ENCODE data around the gene PRR5L. TPM values are rescaled to one million over a fixed set of nuclear protein-coding genes. Genes with fewer than 3 reads are reported as not detected.

Gene PRR5L
- total RNA-seq, 4 donors from 2014 or later: 8.8 to 29.7 (median 9.4) TPM

DNA sequence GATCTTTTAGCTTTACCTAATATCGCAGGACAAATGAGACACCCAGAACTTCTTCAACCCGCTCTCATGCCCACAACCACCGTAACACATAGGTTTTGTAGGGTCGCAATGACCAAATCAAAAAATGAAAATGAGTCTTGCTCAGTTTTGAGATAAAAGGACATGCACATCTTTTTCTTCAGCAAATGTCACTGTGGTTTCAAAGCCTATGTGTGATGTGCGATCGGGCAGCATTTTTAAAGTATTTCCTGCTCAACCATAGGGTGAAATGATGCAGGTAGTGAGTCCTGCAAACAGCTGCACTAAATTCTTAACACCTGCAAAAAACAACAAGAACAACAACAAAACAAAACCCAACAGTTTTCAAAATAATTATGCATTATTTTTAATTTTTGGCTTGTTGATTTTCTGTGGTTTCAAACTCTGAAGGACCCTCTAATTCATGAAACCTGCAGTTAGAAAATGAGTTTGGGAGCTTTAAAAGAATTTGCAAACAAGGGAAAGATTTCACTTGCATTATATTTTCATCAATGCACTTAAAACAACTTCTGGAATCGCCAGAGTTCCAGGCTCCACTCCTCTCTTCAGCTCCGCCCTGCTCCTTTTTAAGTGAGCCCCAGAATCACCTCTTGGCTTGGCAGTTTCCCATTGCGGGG, 79.4 kb downstream of the PRR5L start:
- Histone ChIP-seq H3K36me3 (no peaks in the 10 kb centered on the region), H3K4me3 (peak overlapping the region in 2 of 4 donors; percentile 63 to 73), H3K27me3 (peaks cover 0 to 42% of the 10 kb centered on the region in 2 donors), H3K9me3 (no peaks in the 10 kb centered on the region), H3K4me1 (peaks cover 0 to 41% (median 6%) of the 10 kb centered on the region in 4 donors), H3K27ac (peak overlapping the region in 1 of 4 donors; percentile 85)
- no peak for TF ChIP-seq EP300 (IDR thresholded peaks at IDR 0.05)
- WGBS, 2 donors: 62 to 68% methylated on average over 9 of the region's 9 CpGs
- no peak for DNase-seq (ENCODE audit: low spot score in 2 of 2)

DNA sequence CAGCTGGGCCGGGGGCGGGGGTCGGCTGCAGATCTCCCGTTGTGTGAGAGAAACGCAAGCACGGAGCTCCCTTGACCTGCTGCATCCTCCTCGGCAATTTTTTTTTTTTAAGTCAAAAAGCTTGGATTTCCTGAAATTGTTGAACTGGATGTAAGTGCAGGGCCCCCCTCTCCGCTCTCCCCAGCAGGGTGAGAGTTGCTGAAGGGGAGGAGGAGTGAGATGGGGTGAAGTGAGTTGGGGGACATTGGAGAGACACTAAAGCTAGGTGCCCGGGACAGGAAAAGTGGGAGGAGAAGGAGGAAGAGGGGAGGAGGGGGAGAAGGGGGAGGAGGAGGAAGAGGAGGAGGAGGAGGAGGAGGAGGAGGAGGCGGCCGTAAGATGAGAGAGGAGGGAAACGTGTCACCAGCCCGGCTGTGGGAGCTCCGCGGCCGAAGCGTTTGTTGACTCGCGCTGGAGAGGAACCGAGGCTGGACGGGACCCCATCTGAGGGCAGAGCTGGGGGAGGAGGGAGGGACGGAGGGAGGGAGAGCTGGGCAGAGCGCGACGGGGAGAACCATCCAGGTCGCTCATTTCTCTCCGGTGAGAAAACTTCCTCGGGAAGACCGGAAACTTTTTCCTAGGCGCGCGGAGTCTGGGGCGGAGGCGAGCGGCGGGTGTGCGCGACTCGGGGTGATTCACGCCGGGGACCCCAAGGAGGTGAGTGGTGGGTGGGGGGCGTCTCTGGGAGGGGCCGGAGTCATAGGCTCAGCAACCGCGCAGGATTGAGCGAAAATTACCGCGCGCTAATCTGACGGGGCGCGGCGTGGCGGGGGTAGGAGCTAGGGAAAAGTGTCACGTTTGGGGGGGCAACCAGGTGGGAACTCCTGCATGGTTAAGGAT, 80.2 kb downstream of the PRR5L start:
- DNase-seq (ENCODE audit: low spot score in 2 of 2): no peak
- TF ChIP-seq POLR2A (IDR thresholded peaks at IDR 0.05) (no peak), EP300 (IDR thresholded peaks at IDR 0.05) (no peak)
- TF ChIP-seq, protein P1, sequence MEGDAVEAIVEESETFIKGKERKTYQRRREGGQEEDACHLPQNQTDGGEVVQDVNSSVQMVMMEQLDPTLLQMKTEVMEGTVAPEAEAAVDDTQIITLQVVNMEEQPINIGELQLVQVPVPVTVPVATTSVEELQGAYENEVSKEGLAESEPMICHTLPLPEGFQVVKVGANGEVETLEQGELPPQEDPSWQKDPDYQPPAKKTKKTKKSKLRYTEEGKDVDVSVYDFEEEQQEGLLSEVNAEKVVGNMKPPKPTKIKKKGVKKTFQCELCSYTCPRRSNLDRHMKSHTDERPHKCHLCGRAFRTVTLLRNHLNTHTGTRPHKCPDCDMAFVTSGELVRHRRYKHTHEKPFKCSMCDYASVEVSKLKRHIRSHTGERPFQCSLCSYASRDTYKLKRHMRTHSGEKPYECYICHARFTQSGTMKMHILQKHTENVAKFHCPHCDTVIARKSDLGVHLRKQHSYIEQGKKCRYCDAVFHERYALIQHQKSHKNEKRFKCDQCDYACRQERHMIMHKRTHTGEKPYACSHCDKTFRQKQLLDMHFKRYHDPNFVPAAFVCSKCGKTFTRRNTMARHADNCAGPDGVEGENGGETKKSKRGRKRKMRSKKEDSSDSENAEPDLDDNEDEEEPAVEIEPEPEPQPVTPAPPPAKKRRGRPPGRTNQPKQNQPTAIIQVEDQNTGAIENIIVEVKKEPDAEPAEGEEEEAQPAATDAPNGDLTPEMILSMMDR (IDR thresholded peaks at IDR 0.05): no peak
- Histone ChIP-seq H3K4me3 (peak overlapping the region; percentile 40 to 73 (median 53)), H3K4me1 (peaks cover 0 to 41% (median 6%) of the 10 kb centered on the region in 4 donors), H3K36me3 (no peaks in the 10 kb centered on the region), H3K9me3 (no peaks in the 10 kb centered on the region), H3K27ac (peak overlapping the region in 3 of 4 donors; percentile 9 to 85 (median 76)), H3K27me3 (peaks cover 0 to 42% of the 10 kb centered on the region in 2 donors)
- 1 to 2% methylated on average over 53 to 55 of the region's 55 CpGs for WGBS, 2 donors

DNA sequence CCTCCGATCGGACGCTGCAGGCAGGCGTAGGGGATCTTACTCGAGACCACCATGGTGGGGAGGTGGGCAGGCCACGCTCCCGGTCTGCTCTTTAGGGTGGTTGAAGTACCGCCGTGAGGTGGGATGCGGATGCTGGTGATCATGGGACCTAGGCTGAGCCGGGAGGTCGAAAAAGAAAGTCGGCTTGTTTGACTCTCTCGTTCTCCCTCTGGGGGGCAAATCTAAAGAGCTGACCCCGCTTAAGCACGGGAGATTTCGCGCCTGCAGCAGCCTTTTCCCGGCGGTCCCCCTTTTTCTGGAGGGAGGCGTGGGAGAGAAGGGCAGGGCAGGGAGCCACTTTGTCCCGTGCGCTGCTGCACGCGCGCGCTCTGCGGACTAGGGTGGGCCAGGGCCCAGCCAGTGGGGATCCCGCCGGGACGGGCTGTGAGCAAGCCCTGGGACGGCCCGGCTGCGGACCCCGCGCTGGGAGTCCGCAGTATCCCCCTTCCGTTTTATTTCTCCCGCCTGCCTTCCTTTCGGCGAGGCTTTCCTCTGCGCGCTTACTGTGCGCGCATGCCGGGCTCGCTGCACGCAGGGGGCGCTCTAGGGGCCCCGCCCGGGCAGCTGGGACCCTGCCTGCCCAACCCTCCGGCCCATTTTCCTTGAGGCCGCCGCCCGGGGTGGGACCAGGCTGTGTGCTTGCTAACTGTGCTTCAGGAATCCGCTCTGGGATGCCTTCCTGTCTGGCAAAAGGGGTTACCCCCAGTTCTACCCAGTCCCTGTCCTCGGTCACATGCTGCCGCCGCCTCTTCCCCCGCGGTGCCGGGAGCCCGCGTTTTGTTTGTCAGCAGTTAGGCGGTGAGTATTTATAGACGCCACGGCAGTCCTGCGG, 81.0 kb downstream of the PRR5L start:
- peak in 1 of 2 donors; percentile 28 for DNase-seq (ENCODE audit: low spot score in 2 of 2)
- H3K4me3 ChIP-seq: peak overlapping the region; percentile 40 to 73 (median 53)

DNA sequence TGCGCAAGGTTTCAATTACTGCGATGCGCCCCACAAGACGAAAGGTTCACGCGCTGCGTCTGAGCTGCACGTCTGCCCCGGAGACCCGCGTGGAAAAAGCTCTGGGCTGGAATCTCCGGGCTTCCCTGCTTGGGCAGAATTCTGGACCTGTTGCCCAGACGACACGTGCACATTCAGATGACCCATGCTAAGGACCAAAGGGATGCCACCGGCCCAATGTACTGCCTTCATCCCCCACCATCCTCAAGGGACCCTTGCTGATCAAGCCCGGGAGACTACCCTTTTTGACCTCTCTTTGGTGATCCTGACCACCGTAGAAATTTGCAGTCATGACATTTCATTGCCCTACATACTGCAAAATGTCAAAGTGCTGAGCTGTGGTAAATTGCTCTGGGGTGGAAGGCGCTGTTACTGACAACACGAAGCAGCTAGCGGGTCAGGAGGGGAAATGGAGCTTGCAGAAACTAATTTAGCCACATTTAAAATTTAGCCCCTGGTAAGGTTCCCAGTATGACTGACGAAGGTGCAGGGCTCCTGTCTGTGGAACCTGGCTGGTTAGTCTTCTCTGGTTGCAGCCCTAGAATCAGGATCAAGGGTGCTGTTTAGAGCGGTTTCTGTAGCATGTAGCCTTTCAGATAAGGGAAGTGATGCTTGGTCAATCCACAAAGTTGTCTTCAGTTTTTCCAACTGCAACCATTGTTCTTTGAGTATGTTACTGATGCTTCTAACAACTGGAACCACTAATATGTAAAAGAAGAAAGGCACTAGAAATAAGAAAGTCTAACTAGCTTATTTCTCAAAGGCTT, 81.9 kb downstream of the PRR5L start:
- H3K27me3 ChIP-seq: peaks cover 0 to 42% of the 10 kb centered on the region in 2 donors
- peaks cover 0 to 34% (median 6%) of the 10 kb centered on the region in 4 donors for H3K4me1 ChIP-seq
- H3K27ac ChIP-seq: peak overlapping the region in 3 of 4 donors; percentile 33 to 85 (median 76)
- WGBS, 2 donors: 21 to 28% methylated on average over 20 to 22 of the region's 22 CpGs
- TF ChIP-seq, protein P1 (IDR thresholded peaks at IDR 0.05): no peak
- TF ChIP-seq POLR2A (IDR thresholded peaks at IDR 0.05) (no peak), EP300 (IDR thresholded peaks at IDR 0.05) (no peak)
- no peaks in the 10 kb centered on the region for H3K9me3 ChIP-seq
- H3K36me3 ChIP-seq: no peaks in the 10 kb centered on the region
- DNase-seq (ENCODE audit: low spot score in 2 of 2): no peak
- peak overlapping the region; percentile 40 to 73 (median 53) for H3K4me3 ChIP-seq

More for the DNA sequence above, 81.0 kb downstream of the PRR5L start:
- Histone ChIP-seq H3K4me1 (peaks cover 0 to 41% (median 6%) of the 10 kb centered on the region in 4 donors), H3K36me3 (no peaks in the 10 kb centered on the region), H3K27ac (peak overlapping the region in 3 of 4 donors; percentile 33 to 85 (median 76)), H3K9me3 (no peaks in the 10 kb centered on the region), H3K27me3 (peaks cover 0 to 42% of the 10 kb centered on the region in 2 donors)
- TF ChIP-seq EP300 (IDR thresholded peaks at IDR 0.05) (peak in 1 of 2 donors; percentile 12), POLR2A (IDR thresholded peaks at IDR 0.05) (no peak)
- TF ChIP-seq, protein P1 (IDR thresholded peaks at IDR 0.05): peak; percentile 29 to 52 (median 44)
- WGBS, 2 donors: 0% methylated on average over 26 to 53 of the region's 68 CpGs

Measured in tibial nerve (tissue), 4 donors.